Fibroblast of villous mesenchyme (primary cell): ENCODE measurements around the gene ICE2. TPM values are rescaled to one million over a fixed set of nuclear protein-coding genes. Genes with fewer than 3 reads are reported as not detected.
A peak's percentile ranks its signal among the peaks of the same experiment; 100 is the strongest.

ENCODE experiments used
- DNase-seq: peaks from one replicate; pipeline ENCODE4 v3.0.0-alpha.2; 2010; ENCODE audit warnings: low read depth
- H3K4me3 ChIP-seq: 2 replicates; pipeline ENCODE4 v1.5.1; 2011; ENCODE audit warnings: low read depth, mild to moderate bottlenecking, low read length
- CTCF ChIP-seq: IDR thresholded peaks from 2 replicates; pipeline ENCODE4 v1.5.1; 2012; ENCODE audit warnings: low read depth, mild to moderate bottlenecking, low read length; ENCODE audit not compliant: insufficient read depth
- total RNA-seq: library from RNA; depleted of rRNA; stranded (reverse); fragments of >200 nt; gene quantifications from 2 replicates; pipeline ENCODE4 v1.2.3, GENCODE V29; 2012

ICE2 gene
- total RNA-seq = 28.7 and 31.1 TPM in 2 replicates

- H3K4me3 ChIP-seq = peak within 1 kb of the TSS; percentile 86
- DNase-seq = peak; percentile 96
- TF ChIP-seq CTCF = no peak
These were observed at the start of gene ICE2 for GRCh38 chr15:60478566-60479360. Gene ICE2 (minus strand): TSS chr15:60479142. CDS start chr15:60477977, 1,165 bp downstream.

- peak; percentile 32 for DNase-seq
- no peak overlapping the region for H3K4me3 ChIP-seq
- no peak for TF ChIP-seq CTCF
These were observed 49.6 kb upstream of the ICE2 start for GRCh38 chr15:60528530-60528929.

- H3K4me3 ChIP-seq = no peak overlapping the region
- no peak for TF ChIP-seq CTCF
- DNase-seq = no peak
These were observed 48.5 kb upstream of the ICE2 start for GRCh38 chr15:60527456-60527855.

GRCh38 chr15:60526127-60526616, 47.2 kb upstream of the ICE2 start:
- peak; percentile 89 for DNase-seq
- H3K4me3 ChIP-seq = no peak overlapping the region
- no peak for TF ChIP-seq CTCF

- TF ChIP-seq CTCF = no peak
- H3K4me3 ChIP-seq = no peak overlapping the region
- DNase-seq = peak; percentile 50
These were observed 46.5 kb upstream of the ICE2 start for GRCh38 chr15:60525341-60526039.

GRCh38 chr15:60523056-60523455, 44.1 kb upstream of the ICE2 start:
- no peak for TF ChIP-seq CTCF
- no peak overlapping the region for H3K4me3 ChIP-seq
- peak; percentile 46 for DNase-seq
